ENCODE results near the gene BMP10.
A peak's percentile ranks its signal among the peaks of the same experiment; 100 is the strongest.

Gene BMP10

DNA sequence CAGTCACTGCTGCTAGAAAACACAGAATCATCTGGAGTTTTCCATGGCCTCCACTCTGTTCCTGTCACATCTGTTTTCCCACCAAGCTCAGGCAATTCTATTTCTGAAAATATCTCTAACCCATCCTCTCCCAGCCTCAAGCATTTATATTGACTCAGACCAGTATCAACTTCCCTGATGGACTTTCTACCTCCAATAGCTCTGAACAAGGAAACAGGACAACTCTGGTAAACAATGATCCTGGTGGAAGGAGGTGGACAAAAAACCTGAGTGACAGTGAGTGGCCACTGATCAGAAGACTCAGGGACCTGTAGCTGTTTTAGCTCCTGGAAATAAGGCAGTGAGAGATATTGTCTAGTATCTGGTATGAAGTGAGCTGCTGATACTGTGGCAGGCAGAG lies 23.4 kb downstream of the BMP10 start:
- no peak for DNase-seq

DNA sequence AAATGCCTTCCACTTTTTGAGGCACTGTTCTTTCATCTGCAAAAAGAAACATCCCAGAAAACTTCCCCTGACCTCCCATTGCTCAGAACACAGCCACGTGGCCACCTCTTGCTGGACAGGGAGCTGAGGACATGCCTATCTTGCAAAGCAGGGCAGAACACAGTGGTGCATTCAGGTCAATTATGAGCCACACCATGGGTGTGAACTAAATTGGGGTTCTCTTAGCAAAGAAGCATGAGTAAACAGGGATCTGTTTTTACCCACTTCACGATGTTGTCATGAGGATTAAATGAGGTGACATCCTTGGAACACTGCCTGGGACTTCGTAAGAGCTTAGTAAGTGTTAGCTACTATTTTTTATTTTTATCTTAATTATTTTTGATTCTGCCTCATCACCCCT lies 25.1 kb downstream of the BMP10 start:
- DNase-seq = no peak

DNA sequence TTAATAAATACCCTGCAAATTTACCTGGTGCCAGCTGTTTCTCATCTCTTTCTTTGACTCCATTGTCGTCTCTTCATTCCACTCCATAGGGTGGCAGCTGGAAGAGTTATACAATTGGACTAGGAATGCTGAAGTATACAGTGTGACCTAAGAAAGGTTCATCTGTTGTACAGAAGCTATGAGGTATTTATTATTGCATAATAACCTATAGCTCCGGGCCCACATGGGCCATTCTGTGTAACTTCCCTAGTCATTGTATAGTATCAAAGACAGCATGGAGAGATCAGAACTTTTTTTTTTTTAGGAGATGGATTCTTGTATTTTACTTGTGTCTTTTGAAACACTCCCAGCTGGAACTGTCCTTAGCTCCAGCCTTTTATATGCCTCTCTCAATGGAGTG lies 26.2 kb downstream of the BMP10 start:
- DNase-seq = no peak

DNA sequence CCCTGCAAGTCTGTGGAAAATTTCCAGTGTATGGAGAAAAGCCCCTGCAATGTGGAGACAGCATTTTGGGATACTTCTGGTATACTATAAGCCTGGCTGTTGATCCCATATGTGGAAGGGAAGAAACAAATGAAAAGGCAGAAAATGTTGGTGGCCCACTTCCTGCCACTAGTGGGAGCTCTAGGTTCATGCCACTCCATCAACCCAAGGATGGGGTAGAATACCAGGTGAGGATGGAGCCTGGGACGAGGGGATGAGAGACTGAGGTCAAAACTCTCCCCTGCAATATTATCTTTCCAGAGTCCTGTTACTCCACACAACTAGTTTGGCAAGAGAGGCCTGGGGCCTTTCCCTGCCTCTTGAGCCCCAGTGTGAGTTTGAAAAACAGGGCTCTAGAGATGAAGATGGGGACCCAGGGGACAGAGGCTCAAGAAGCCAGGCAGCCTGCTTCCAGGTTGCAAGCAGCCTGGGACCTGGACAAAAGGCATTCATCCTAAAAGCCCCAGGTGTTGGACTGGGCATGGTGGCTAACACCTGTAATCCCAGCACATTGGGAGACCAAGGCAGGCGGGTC lies 31.9 kb downstream of the BMP10 start:
- DNase-seq = peak; percentile 44

DNA sequence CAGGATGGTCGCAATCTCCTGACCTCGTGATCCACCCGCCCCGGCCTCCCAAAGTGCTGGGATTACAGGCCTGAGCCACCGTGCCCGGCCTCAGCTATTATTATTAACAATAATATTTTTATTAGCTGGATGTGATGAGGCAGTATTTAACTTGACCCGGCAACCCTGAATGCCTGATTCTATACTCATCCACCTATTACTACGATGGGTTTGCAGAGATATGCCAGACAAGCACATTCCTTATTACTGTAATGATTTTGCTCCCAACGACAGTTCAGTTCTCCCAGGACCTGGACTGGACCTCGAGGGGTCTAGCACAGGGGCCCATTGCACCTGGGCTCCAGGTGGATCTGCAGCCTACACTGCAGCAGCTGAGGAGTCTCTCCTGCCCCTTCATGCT lies 32.6 kb downstream of the BMP10 start:
- no peak for DNase-seq

DNA sequence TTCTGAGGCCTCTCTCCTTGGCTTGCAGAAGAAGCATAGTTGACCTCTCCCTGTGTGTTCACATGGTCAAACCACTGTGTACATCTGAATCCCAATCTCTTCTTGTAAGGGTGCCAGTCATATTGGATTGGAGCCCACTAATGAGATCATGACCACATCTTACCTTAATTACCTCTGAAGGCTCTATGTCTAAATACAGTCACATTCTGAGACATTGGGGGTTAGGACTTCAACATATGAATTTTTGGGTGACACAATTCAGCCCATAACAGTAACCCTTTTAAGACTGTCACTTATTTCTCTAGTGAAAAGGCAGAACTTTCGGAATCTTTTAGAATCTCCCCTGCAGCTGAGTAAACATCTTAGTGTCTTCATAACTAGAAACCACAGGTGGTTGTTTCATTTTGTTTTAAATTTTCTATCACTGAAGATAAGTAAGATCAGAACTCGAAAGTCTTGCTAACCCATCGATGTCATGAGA lies 33.3 kb downstream of the BMP10 start:
- DNase-seq = no peak

DNA sequence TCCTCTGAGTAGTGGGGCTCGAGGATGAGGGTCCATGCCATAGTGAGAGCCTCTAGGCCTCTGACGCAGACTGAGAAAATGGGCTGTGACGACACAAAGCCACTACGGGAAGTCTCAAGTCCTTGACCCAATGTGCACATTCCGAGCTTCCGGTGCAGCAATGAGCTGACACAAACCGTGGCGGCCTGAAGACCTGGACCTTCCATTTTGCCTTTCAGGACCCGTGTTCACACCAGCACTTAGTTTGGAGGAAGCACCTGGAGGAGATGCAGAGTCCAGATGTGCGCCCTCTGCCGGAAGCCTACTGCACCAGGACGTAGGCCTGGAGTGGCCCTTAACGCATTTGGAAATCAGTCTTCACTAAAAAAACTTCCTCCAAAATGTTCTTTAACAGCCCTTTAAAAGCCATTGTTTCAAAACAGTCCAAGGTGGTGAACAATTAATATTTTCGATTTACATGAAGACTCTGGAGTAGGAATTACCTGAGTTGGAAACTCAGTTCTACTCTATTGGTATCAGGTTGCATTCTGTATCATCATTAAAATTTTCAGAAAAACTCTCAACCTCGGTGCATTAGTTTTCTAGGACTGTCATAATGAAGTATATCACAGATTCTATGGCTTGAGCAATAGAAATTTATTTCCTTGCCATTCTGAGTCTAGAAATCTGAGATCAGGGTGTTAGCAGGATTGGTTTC lies 33.9 kb downstream of the BMP10 start:
- DNase-seq = peak; percentile 85

DNA sequence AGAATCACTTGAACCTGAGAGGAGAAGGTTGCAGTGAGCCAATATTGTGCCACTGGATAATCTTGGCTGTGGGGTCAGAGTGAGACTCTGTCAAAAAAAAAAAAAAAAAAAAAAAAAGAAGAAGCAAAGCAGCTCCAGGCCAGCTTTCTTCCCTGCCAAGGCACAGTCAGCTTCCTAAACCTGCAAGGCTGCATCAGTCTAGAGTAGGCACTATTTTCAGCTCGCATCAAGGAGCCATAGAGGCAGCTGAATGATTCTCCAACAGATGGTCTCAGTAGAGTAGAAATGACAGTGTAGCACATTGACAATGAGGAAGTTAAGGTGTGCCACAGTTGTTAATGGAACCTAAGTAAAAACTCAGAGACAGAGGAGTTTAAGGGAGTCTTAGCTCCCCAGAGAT lies 35.6 kb downstream of the BMP10 start:
- no peak for DNase-seq

DNA sequence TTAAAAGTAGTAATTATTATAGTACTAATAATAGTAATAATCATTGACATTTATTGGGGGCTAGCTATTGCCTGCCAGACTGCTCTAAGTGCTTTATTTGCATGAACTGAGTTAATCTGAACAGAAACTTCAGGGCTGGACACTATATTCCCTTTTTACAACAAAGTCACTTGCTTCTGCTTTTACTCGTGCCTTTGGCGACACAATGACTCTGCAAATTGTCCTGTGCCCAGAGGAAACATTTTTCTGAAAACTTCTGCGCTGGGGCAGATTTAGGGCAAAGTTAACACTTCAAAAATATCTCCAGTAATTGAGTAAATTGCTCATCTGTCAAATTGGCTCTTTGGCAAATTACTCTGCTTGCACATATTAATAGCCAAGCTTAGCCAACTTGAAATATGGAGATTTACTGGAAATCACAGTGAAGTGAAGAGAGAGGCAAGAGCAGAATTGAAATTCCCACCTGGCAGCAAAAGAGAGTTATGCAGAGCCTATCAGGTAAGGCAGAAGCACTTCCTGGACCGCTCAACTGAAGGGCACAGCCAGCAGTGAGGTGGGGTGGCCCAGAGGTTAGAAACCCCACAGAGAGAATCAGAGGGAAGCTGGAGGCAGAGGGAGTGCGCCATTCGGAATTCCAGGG lies 36.3 kb downstream of the BMP10 start:
- no peak for DNase-seq

DNA sequence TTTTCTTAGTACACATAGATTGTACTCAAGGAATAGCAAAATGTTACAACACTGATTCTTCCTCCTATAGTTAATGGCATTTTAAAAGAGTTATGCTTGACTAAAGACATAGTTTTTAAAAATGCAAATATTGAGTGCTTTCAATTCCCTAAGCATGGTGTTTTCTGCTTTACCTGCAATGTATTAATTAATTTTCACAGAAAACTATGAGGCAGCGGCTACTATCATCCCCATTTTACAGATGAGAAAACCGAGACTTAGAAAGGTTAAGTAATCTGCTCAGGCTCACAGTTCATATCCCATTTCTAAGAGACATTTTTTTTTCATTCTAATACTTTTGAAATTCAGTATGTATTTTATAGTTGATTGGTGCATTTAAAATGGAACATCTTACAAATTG lies 38.0 kb downstream of the BMP10 start:
- no peak for DNase-seq

DNA sequence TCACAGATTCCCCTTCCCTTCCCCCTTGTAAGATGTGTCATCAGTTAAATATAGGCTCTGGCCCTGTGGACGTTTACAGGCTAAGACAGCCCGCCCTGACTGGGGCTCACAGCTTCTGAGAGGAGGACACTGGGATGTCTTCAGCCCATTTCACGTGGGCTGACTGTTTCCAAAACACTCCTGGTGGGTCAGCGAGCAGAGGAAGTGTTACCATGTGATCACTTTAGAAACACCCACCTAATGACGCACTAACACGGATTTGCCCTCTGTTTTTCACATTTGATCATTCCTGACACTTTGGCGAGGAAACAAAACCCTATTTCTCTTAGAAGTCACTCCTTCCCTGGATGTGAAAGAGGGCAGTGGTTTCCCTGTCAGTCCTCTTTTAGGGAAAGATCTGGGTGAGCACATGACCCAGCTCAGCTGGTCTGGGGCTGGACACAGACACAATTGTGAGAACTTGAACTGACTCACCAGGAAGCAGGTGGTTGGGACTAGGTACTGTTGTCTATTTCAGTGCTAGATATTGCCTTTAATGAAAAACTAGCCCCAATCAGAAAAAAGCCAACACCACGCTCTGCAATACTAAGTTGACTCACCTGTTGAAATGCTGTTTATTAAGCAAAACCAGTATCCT lies 38.8 kb downstream of the BMP10 start:
- DNase-seq = peak; percentile 29

DNA sequence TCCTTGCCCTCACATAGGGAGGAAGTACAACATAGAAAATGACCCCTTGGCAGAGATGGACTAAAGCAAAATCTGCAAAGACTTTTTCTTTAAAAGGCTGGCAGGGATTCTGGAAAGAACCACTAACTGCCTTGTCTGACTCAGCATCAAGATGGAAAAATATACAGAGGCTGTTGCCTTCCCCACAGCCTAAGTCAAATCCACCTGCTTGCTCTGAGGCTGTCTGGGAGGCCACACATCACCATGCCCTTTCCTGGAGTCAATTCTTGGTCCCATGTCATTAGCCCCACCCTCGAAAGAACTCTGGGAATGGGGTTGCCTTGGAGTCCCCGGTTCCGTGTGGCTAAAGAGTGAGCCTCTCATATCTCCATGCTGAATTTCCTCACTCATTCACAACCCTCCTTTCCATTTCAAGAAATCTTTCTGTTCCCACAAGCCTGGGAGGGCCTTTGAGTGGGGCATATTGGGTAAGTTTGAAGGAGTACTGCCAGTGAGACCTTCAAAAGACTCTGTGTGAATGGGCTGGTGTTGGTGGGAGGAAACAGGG lies 39.4 kb downstream of the BMP10 start:
- no peak for DNase-seq

DNA sequence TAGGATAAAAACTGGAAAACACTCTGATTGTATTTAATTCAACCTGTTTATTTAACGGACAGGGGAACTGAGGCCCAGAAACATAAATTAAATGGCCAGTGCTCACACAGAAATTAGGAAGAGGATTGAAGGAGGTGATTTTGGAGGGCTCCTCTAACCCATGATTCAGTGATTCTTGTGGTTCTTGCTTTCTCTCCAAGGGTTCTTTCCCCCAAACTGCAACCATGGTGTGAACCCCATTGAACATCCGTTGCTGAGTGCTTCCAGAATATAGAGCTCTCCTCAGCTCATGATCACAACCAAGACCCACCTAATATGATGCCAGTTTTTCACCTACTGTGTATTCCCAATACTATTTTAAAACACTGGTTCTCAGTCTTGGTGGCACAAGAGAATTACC lies 41.4 kb downstream of the BMP10 start:
- DNase-seq = no peak

DNA sequence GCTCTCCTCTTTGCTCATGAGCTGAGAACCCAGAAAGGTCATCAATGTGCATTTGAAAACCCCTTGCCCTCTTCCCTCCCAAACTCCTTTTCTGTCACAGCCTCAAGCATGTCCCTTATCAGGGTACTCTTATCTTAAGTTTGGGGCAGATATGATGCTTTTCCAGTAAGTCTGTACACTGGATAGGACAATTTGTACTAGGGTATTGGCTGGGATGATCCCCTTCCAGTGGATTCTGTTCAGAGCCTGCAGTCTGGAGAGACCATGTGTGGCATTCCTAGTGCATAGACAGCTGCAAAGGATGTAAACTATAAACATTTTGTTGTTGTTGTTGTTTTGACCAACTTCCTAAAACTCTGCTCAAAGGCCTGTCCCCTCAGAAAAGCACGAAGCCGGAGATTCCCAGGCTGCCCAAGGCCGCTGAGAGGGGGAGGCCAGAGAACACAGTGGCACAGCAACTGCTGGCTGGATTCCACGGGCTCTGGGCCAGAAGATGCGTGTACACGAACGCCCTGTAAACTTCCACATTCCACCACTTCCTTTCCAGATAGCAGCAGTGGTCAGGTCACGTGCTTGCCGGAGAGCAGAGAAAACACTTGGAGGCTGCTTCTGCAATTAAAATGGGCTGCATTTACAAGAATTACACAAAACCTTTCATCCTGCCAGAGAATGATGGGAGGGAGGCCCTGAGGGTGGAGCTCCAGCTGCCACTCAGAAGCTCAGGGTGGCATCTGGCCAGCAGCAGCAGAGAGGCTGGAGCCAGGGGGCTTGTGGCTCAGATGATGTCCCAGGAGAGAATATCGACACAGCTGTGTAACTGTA lies 42.1 kb downstream of the BMP10 start:
- DNase-seq = peak; percentile 79

DNA sequence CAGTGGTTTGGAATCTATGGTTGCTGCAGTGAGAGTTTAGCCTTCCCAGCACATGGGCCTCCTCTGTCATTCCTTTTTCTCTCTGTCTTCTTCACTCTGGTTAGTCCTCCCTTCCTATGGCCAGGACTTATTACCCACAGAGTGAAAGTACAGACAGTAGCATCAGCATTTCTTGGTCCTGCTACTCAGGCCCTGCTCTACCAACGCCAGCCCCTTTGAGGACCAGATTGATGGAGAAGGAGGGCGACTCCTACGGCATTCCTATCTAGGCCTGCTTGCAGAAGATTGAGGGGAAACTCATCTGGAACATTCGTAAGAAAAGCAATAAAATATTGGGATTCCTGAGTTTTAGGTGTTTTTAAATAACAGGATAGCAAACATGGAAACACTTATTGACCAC lies 43.5 kb downstream of the BMP10 start:
- no peak for DNase-seq

DNA sequence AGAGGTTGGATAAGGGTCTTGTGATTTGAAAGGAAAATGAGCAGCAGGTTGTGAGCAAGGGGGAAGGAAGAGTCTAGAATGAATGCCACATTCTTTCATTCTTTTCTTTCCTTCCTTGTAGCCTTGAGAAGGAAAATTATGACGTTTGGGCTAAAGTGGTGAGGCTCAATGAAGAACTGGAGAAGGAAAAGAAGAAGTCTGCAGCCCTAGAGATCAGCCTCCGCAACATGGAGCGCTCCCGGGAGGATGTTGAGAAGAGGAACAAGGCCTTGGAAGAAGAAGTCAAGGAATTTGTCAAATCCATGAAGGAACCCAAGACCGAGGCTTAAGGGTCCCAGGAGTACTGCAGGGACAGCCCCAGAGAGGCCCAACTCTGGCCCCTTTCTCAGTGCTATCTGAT lies 45.3 kb downstream of the BMP10 start:
- no peak for DNase-seq

DNA sequence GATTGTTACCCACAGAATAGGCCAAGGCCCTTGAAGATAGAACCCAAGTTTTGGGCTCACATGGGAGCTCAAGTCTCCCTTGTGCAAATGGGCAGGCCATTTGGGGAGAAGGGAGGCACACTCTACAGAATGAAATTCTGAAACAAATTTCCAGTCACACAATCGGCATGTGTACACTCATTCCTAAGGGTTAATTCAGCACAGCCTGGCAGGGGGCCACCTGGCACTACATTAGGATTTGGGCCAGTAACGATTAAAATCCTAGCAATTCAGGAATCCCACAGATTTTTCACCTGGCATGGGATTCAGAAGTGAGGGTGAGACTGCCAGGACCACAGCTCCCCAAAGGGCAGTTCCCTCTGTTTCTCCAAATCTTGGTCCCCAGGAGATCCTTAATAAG lies 46.4 kb downstream of the BMP10 start:
- no peak for DNase-seq

DNA sequence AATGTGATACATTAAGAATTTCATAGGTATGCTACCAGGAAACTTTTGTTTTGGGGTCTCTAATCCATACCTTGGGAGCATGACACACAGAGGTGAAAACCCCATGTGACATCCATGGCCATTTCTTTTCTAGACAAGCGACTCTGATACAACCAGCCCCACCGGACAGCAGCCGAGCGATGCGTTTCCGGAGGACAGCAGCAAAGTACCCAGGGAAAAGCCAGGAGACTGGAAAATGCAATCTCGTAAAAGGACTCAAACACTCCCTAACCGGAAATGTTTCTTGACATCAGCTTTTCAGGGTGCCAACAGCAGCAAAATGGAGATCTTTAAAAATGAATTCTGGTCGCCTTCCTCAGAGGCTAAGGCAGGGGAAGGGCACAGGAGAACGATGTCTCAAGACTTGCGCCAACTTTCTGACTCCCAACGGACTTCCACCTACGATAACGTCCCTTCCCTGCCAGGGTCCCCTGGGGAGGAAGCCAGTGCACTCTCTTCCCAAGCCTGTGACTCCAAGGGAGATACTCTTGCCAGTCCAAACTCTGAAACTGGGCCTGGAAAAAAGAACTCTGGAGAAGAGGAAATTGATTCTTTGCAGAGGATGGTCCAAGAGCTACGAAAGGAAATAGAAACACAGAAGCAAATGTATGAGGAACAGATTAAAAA lies 48.9 kb downstream of the BMP10 start:
- DNase-seq = no peak

DNA sequence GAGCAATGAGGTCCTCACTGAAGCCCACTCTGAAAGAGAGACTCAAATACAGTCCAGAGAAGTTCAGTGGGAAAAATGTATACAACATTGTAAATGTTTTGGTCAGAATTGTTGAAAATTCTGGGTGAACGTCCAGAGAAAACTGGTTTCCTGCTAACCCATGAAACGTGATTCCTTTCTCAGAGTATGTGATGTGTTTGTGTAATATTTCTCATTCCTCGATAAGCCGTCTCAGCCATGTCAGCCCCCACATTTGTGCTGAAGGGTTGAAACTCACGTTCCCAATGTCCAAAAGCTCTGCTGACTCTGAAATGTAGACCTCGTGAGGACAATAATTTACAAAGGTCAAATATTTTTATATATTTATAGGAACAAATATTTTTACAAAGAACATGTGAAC lies 51.6 kb downstream of the BMP10 start:
- no peak for DNase-seq

DNA sequence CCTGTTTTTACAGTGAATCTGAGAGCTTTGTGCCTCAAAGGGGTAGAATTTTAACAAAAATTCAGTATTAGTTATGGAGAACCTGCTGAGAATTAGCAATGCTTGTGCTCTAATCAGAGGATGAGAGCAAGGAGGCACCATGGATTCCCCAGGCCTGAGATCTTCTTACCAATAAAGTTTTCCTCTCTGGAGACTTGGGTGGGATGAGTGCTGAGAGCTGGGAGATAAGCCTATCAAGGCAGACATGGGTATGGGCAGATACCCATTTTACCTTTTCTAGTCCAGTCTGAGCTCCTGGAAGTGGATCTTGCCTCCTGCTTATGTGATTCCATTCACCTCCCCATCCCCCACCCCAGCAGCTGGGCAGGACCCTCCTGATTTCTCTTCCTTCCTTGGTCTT lies 53.9 kb downstream of the BMP10 start:
- no peak for DNase-seq
